NCI-H226 (cell line): ENCODE data around the gene DTWD2.
"Not testable (repeated sequence)": the region's sequence is repeated elsewhere in the genome, so short reads cannot be mapped to it uniquely, and the experiment has no call there.

ENCODE experiments used
- DNase-seq: peaks from one replicate; pipeline ENCODE4 v3.0.0-alpha.2; 2015

Gene DTWD2

DNA sequence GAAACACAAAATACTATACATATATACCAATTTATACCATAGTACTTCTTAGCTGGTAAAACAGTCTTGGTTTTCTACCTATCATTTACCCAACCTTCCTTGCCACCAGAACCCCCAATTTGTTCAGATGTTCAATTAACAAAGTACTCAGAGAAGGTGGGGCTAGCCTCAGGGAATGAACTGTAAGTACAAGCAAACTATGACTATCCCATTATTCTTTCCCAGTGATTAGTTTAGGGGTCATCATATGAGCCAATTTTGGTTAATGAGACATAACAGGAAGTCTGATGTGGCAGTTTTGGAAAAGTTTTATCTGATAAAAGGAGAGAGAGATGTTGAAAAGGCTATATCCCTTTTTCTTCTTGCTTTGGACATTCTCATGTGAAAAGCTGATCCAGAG, 125.8 kb downstream of the DTWD2 start:
- no peak for DNase-seq

DNA sequence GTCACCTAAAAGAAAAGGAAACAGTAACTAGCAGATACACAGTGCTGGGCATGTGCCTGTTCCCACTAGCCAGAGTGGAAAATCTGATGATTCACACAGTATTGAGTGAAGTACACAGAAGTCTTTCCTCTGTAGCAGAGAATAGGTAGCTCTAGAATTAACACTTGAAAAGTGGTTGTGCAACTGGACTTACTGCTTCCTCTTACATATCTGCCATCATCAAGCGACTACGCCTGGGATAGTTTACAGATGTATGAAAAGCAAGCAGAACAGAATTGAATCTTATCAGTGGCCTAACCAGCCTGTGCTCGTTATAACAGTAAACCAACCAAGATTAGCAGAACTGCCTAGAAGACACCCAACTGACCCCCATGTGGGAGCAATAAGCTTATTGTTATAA, 130.6 kb downstream of the DTWD2 start:
- no peak for DNase-seq

DNA sequence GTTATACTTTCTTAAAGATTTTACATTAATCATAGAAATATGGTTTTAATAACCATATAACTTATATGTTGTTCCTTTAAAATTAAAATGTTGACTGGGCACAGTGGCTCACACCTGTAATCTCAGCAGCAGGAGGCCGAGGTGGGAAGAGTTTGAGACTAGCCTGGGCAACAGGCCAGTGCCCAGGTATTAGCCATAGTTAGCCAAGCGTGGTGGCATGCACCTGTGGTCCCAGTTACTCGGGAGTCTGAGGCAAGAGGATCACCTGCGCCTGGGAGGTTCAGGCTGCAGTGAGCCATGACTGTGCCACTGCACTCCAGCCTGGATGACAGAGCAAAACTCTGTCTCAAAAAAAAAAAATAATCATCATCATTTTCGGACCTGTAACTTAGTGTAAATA, 133.5 kb downstream of the DTWD2 start:
- DNase-seq, result no peak

DNA sequence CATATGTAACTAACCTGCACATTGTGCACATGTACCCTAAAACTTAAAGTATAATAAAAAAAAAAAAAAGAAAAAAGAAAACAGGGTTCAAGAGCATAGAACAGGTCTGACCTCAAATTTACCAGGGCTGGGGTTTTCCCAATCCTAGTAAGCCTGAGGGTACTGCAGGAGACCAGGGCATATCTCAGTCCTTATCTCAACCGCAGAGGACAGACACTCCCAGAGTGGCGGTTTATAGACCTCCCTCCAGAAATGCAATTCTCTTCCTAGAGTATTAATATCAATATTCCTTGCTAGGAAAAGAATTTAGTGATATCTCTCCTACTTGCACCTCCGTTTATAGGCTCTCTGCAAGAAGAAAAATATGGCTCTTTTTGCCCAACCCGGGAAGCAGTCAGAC, 136.6 kb downstream of the DTWD2 start:
- DNase-seq, result not testable (repeated sequence)

DNA sequence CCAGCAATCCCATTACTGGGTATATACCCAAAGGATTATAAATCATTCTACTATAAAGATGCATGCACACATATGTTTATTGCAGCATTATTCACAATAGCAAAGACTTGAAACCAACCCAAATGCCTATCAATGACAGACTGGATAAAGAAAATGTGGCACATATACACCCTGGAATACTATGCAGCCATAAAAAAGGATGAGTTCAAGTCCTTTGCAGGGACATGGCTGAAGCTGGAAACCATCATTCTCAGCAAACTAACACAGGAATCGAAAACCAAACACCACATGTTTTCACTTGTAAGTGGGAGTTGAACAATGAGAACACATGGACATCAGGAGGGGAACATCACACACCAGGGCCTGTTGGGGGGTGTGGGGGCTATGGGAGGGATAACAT, 138.8 kb downstream of the DTWD2 start:
- not testable (repeated sequence) for DNase-seq

DNA sequence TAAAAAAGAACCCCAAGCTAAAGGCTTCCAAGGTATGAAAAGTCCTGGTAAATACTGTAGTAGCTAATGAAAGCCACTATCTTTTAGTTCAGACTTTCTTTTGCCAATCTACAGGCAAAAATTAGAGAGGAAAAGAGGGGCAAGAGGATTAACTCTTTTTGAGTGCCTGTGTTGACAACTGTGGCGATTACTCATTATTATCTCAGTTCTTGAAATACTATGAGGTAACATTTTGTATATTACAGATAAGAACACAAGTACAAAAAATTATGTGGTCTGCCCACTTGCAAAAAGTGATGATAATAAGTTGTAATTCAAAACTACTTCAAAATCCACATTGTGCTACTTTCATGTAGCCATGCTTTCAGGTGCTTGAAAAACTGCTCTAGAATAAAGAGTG, 144.0 kb downstream of the DTWD2 start:
- peak; percentile 15 for DNase-seq

DNA sequence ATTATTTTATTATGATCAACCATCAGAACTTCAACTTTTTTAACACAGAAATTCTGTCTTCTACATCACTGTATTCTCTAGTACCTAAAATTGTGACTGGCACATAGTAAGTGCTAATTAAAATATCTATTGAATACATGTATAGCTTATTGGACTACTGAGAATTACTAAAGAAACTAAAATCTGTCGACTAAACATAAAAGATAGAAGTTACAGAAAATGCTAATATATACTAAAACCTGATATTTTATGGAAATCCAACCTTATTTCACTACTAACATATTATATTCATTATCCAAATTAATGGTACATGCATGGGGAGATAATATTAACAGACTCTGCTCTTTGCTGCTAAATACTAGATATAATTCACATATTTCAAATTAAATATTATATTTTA, 153.6 kb downstream of the DTWD2 start:
- DNase-seq, result no peak

DNA sequence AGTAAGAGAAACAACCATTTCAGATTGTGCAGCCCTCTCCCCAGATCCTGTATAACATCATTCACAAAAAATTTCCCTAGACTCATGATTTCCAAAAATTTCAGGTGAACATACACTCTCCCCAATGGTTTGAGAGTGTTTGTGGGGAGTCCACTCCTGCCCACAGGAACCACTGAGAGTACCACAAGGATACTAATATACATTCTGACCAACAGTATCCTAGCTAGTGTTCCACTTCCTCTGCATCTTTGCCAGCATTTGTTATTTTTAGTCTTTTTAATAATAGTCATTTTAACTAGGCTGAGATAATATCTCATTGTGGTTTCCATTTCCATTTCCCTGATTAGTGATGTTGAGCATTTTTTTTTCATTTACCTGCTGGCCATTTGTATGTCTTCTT, 155.4 kb downstream of the DTWD2 start:
- DNase-seq, result no peak

DNA sequence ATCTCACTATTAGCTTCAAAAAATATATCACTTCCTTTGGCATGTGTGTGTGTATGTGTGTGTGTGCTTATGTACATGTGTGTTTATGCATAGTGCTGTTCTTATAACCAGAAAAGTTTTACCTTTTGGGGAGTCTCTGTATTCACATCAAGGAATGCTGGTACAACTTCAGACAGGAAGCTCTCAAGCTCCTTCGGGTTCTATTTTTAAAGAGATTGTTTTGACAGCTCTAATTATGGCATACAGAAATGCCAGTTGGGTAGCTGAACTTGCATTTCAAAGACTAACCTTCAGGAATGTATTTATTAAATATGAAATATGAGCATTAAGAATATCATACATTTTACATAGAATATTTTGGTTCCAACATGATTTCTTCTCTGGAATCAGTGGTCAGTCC, 163.1 kb downstream of the DTWD2 start:
- no peak for DNase-seq

DNA sequence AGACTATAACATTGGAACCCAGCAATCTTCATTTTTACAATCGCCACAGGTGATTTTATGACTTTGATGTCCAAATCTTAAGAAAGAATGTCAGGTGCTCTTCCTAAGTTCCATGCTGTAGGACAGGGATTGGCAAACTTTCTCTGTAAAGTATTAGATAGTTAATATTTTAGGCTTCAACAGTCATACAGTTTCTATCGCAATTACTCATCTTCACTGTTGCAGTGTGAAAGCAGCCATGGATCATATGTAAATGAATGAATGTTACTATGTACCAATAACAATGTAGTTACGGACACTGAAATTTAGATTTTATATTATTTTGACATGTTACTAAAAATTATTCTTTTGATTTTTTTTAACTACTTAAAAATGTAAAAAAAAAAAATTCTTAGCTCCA, 169.7 kb downstream of the DTWD2 start:
- DNase-seq, result no peak

DNA sequence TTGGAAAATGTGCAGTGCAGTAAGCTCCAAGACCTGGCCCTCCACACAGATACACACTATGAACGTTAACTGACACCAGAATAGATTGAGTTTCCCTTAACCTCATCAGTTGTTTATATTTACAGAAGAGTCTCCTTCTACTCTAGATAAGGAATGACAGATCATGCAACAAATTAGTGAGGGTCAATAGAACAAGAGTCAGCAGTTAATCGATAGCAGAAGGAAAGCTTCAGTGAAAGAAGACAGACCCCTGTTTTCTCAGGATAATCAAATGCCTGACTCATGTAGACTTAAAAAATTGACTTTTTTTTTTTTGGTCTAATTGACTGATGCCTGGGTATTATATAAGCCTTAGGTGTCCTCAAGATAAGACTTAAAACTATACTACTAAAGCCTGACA, 179.9 kb downstream of the DTWD2 start:
- no peak for DNase-seq

DNA sequence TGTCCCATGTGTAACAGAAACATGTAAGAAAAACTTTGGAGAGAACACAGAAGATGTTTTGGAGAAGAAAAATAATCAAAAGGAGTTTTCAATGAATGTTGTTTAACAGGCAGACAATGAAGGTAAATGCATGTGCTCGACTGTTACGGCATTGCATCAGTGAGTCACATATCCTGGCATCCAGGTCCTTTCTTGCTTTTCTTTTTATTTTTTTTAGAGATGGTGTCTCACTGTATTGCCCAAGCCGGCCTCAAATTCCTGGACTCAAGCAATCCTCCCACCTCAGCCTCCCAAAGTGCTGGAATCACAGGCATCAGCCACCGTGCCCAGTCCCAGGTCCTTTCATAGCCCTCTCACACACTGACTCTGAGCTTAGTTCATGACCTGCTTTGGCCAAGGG, 181.8 kb downstream of the DTWD2 start:
- DNase-seq, result no peak

DNA sequence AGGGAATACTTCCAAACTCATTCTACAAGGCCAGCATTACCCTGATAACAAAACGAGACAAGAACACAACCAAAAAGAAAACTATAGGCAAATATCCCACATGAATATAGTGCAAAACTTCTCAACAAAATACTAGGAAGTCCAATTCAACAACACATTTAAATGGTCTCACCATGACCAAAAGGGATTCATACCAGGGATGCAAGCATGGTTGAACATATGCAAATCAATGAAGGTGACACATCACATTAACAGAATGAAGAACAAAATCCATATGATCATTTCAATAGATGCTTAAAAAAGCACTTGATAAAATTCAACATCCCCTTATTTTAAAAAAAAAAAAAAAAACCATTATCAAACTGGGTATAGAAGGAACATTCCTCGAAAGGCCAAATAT, 186.0 kb downstream of the DTWD2 start:
- DNase-seq, result no peak

DNA sequence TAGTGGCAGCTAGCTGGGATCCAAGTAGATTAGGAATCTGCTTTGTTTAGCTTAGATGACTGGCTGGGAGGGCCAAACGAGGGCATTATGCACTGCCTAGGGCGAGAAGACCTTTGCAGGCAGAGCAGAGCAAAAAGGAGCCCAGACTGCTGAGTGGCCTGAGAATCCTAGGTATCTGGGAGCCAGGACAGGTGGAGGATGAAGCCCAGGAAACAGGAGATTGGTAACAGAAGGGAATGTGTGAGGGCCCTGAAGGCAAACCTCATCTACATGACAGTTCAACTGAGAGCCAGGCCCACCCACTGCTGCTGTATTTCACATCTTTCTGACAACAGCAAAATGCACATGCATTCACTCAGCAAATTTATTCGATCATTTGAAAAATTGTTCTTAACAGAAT, 192.3 kb downstream of the DTWD2 start:
- DNase-seq, result no peak

DNA sequence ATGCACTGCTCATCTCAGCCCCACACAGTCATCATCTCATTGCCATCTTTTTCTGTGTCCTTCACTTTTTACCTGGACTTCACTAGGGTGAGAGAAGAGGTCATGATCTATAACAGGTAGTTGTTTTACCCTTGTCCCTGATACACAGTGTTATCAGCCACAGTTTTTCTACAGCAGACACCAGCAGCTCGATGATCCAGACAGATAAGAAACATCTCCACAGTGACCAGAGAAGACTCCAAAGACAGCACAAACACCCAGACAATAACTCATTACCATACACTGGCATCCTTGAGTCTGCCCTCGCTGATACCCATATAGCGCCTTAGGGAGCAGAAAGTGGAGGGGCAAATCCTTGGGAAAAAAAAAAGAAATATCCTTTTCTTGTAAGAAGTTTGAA, 194.1 kb downstream of the DTWD2 start:
- no peak for DNase-seq

DNA sequence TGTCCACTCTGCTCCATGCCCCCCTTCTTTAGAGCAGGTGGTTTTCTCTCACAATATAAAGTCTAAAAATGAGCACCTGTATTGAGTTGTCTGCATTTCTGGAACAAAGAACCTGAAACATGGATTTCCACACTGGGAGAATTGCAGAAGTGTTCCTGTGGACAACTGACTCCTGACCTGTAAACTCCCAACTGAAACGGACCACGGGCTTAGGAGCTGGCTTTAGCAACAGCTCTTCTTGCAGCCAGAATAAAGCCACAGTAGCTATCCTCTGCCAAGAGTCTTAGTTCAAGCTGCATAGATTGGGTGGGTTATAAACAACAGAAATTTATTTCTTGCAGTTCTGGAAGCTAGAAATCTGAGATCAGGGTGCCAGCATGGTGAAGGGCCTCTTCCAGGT, 194.7 kb downstream of the DTWD2 start:
- DNase-seq, result no peak

DNA sequence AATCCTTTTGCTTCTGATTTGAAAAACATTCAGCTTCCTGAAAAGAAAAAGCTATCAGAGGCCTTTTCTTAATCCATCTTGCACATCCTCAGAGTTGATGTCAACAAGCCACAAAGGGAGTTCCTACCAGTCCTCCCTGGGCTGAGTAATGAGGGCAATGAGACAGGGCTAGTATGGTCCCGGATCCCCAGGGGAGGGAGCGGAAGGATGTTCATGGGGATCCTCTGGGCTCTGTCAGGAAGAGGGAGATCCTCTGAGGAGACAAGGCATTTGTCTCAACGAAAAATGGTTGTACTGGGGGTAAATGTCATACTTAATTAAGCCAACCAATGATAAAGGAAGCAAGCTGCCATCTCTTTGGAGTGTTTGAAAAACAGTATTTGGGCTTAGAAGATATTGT, 195.3 kb downstream of the DTWD2 start:
- DNase-seq, result no peak

DNA sequence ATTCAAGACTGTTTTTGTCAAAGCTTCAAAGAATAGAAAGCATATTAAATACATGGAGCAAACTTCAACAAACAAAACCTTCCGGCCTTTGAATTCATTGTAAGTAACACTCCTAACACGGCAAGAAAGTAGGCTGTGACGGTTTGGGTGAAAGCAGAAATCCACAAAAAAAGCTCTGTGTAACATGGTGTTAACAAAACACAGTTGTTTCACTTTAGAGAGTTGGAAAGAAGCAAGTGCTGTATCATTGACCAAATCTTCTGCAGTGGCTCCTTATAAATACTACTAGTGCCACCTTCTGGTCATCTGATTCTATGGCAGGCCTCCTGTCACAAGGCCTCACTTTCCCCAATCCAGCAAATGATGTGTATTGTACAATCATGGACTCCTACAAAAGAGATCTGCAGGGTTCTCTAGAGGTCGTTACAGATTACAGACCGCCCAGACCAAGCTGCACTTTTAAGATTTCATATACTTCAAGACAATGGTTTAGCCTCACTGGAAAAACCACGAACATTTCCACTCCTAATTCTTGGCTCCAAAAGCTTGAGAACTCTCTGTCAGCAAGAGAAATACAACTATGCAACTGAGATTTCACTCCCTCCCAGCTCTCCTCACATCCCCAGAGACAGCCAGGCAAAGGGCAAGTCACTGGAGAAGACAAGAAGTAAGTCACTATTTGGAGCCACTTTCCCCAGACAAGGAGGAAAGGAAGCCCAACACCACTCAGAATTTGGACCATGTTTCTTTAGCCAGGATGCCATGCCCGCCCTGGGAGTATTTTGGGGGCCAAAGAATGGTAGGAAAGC, 196.2 kb downstream of the DTWD2 start:
- peak; percentile 5 for DNase-seq

DNA sequence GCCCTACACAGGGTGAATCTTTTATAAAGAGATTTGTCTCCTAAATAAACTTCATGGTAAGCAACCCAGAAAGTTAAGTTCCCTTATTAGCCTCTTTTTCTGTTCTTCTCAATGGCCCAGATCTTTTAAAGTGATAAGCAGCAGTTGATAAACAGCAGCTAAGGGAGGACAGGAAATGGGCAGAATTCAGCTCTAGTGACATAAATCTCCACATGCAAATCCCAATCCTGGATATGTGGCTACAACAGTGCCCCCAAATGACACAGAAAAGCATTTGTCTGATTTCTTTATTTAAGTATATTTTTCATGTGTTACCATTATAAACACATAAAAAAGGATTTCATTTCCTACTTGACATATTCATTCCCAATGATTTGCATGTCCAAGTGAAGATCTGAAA, 199.0 kb downstream of the DTWD2 start:
- no peak for DNase-seq

DNA sequence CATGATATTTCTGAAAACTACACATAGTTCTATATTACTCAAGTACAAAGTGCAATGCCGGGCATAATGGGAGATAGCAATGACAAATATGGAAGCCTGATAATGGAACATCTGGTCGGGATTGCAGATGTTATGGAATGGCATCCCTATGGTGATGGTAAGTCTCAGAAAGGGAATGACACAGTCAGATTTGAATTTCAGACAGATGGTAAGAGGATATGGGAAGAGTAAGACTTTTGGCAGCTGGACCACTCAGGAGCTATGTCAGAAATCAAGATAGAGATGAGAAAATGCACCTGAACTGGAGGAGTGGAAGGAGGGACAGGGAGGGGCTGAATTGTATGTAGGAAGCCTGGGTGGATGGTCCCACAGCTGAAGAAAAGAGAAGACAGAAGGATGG, 200.0 kb downstream of the DTWD2 start:
- DNase-seq, result no peak
